ENCODE results near the gene DENND6B.

DENND6B gene

DNA sequence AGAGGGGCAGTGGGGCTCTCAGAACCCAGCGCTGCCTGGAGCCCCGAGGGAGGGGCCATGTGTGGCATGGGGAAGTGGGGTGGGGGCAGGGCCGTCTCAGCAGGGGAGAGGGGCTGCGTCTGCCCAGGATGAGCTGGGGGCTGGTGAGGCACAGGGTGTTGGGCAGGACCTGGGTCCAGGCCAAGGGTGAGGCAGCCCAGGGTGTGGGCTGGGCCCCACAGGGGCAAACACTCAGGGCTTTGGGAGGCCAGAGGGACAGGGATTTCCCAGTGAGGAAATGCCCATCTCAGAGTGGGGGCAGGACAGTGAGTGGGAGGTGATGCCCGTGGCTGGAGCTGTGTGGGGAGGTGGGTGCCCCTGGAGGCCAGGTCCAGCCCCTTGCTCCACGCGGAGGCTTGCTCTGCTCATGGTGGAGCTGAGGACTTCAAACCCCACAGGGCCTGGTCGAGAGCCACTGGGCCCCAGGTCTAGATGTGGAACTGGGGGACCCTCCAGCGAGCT lies 24.7 kb downstream of the DENND6B start:
- DNase-seq: no peak

DNA sequence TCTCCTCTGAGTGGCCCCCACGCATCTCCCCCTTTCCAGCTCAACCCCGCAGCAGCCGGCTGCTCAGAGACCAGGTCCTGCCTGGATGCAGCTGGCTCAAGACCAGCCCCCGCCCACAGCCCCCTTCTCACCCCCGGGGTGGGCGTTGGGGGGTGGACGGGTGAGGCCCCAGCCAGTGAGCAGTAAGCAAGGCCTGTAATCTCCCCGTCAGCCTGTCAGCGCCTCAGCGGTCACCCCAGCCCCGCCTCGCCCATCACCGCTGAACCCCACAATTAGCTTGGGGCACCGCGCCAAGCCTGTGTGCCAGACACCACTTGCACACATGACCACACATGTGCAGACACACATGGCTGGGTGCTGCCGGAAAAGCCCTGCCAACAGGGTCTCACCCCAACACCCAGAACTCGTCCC lies 25.2 kb downstream of the DENND6B start:
- no peak for DNase-seq

DNA sequence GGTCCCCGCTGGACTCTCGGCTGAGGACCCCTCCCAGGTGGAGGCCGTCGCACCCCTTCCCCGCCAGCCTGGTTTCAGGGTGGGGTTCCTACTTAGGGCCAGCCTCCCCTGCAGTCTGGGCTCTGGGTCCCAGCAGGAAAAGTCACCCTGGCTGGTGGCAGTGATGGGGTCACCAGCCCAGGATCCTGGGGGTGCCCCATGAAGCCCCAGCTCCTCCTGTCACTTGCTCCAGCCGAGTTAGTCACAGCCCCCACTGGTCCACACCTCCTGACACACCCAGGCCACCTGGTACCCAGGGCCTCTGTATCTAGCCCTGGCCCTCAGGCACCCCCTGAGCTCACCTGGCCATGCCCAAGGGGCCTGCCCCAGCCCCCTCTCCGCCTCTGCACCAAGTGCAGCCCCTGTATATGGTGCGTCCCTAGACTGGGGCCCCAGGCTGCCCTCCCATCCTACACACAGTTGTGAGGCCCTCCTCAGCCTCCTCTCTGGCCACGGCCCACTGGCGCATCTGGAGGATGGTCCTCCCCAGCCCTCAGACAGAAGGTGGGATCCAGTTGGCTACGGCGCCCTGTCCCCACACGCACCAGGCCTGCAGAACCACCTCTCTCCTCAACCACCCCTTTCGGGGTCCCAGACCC lies 26.1 kb downstream of the DENND6B start:
- DNase-seq: no peak

DNA sequence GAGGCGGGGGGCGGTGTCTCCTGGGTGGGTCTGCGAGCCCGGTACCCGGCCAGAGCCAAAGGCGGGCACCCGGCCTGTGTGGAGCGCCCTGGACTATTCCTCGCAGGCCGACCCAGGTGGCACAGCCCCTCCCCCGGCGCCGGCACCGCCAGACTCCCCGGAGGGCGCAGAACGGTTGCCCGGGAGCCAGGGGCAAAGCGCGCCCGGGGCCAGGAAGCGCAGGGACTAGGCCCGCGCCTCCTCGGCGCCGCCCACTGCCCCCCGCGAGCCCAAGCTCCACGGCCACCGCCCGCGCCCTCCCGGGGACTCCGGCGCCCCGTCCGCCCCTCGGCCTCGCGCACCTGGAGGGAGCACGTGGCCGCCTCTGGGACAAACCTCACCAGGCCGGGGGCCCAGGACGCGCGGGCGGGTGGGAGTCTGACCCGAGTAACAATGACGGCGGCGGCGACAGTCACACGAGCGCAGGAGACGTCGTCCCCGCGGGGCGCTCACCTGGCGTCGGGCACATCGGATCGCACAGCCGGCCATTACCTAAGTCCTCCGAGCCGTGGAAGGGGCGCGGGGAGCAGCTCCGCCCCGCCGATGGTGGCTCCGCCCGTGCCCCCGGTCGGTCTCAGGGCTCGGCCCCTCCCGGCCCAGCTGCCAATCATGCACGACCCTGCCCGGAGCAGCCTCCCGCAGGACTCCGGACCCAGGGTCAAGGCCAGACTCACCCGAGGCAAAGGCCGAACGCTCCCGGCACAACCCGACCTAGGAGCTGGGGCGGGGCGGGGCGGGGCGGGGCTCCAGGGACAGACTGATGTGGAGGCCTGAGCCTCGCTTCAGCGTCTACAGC lies 26.8 kb downstream of the DENND6B start:
- DNase-seq: no peak

DNA sequence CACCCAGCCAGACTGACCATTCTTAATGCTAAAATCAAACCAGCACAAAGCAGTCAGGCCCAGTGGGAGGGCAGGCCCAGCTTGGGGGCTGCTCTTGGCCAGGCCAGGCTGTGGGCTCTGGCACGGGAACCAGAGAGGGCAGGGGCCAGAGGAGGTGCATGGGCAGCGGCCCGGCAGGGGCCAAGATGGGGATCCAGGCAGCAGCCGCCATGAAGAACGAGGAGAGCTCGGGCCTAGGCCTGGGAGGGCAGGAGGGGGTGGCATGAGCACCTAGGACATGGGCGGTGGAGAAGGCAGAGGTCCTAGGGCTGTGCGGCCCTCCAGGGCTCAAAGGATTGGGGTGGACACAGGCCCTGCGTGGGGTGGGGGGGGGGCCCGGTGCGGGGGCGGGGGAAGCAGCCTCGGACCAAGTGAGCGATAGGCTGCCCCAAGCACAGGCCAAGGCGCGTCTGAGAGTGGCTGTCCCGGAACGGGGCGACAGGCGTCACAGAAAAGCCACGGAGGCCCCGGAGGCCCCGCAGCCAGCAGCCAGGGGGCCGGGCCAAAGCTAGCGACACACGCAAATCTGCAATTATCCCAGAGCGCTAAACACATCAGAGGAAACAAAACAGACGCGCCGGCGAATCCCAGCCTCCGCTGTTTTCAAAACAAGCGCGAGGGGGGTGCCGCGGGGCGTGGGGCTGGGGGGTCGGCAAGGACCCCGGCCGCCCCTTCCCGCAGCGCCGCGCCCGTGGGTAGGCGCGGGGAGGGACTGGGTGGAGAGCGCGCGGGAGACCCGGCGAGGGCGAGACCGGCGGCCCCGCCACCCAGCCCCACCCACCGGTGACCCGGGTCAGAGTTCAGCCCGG lies 27.7 kb downstream of the DENND6B start:
- no peak for DNase-seq

DNA sequence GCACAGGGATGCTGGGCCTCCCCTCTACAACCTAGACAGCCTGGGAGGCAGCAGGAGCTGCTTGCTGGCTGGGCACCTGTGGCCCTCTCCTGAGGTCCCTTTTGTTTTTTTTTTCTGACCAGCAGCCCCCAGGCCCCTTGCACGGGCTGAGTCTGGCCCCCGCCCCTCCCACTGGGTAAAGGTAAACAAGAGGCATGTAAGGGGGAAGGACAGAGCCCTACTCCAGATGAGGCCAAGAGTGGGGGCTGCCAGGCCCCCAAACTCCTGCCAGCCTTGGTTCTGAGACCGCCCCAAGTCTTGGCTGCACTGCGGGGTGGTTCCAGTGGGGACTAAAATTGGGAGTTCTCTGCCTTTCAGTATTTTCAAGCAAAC lies 28.6 kb downstream of the DENND6B start:
- DNase-seq: no peak

DNA sequence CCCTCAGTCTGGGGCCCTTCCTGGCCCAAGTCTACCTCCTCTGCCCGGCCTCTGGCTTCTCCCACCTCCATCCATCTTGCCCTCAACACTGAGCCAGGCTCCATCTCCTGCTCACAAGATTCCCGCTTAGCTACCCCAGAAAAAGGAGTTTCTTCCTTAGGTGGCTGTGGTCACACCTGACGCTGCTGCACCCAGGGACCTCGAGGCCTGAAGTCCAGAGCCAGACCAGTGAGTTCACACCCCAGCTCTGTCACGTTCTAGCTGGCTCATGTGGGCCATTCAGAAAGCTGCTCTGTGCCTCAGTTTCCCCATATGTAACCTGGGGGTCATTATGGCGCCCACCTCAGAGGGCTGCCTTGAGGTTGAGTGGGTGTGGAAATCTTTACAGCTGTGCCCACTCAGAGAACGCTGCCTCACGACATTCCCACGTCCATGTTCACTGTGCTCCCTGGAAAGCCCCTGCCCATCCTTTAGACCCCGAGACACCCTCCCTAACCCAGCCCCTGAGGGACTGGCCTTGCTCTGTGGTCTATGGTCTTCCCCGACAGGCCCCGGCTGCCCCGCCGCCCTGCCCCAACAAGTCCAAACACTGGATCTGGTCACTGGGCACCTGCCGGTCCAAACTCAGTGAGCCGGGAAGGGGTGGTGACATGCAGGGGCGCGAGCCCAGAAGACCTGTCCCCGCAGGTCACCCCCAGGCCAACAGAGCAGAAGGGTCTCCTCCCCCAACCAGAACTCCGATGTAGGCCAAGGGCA lies 29.1 kb downstream of the DENND6B start:
- no peak for DNase-seq

DNA sequence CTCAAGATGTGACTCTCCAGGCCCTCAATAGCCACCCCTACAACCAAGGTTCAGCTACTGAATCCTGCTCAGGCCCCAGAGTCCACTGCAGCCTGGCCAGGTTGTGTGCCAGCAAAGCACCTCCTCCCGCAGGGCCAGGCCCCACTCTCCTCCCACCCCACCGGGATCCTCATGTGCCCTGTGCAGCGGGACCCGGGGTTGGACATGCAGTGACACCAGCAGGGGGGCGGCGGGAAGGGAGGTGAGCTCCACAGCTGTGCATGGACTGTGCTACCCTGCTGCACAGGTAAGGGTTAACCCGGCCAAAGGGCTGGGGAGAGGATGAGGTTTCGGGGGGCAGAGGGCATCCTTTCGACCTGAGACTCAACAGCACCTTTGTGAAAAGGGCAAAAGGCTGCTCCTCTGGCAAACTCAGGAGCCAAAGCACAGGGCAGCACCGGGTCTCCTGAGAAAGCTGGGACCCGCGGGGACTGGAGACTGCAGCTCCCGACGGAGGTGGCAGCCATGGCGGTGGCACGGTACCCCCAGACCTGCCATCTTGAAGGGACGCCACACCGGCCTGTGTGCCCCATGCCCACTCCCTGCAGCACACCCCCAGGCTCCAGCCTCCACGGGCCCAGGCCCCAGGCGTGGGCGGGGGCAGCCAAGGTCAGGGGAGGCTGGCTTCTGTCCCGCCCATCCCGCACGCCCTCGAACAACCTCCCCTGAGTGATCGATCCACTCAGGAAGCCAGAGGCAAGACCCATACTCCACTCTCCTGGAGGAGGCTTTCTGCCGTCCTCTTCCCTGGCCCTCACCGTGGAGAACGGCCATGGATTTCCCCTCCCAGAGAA lies 29.9 kb downstream of the DENND6B start:
- no peak for DNase-seq

DNA sequence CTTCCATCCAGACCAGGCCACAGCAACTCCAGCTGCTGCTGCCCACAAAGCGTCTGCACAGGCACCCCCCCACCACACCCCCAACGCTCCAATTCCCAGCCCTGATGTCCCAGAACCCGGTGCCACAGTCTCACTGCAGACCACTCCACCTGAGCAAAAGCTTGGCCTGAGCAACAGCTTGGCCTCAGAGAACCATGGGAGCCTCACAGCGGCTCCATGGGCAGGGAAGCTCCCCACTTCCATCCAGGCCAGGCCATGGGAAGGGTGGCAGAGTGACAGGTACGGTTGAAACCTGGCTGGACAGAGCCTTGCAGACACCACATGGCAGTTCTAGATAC lies 32.5 kb downstream of the DENND6B start:
- DNase-seq: no peak

DNA sequence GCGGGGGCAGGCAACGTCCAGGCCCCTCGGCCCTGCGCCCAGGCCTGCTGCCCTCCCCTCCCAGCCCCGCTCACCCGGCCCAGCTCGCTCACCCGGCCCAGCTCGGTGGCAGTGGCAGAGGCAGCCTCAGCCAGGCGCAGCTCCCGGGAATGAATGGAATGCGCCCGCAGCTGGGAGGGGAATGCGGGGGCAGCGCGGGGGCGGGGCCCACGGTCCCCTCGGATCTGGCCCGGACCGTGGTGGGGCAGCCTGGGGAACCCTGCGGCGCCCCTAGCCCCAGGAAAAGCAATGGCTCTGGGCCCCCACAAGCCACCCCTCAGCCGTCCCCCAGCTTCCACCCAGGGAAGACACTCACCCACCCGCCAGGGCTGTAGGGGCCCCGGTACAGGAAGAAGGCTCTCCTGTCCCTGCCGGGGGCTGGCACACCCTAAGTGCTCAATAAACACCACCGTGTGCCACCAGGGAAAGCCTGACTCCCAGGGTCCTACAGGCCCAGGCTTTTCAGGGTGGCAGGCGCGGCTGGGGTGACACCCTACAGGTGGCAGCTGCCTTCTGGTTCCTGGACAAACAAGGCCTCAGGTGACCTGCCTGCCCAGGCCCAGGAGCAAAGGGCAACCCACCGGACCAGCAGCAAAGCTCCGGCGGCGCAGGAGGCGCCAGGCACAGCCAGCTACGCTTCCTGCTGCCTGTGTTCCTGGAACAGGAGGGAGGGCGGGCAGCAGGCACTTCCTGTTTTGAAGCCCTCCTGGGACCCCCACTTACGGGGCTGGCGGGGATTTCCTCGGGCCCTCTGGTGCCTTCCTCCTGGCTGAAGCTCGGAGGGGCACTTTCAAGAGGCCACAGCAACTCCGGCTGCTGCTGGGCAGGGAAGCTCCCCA lies 33.1 kb downstream of the DENND6B start:
- no peak for DNase-seq

DNA sequence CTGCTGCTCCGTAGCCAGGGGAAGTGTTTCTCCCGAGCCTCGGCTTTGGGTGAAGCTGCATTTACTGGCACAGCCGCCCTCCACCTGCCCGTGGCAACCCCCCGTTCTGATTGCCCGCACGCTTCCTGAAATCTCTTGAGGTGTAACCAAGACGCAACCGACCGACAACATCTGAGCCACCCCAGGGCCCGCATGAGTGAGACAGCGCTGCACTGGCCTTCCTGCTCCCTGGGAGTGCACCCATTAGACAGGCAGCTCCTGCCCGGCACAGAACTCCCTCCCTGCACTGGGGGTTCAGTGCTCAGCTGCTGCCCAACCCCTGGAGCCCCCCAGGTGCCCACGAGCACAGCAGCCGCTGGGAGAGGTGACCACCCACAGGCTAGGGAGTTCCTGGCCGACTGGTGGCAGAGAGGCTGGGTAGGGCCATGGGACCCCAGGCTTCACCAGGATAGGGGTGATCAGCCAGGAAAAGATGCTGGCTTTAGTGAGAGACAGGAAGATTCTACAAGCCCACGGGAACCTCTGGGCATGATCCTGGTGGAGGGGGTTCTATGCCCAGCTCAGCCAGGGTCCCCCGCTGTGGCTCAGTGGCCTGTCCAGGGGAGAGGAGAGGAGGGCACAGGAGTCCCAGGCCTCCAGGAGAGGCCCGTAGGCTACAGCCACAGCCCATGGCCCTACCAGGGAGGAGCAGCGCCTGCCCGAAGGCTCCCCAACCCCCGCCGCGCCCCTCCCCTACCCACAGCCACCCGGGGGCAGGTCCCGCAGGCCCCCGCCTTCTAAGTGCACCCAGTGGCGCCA lies 34.0 kb downstream of the DENND6B start:
- no peak for DNase-seq

DNA sequence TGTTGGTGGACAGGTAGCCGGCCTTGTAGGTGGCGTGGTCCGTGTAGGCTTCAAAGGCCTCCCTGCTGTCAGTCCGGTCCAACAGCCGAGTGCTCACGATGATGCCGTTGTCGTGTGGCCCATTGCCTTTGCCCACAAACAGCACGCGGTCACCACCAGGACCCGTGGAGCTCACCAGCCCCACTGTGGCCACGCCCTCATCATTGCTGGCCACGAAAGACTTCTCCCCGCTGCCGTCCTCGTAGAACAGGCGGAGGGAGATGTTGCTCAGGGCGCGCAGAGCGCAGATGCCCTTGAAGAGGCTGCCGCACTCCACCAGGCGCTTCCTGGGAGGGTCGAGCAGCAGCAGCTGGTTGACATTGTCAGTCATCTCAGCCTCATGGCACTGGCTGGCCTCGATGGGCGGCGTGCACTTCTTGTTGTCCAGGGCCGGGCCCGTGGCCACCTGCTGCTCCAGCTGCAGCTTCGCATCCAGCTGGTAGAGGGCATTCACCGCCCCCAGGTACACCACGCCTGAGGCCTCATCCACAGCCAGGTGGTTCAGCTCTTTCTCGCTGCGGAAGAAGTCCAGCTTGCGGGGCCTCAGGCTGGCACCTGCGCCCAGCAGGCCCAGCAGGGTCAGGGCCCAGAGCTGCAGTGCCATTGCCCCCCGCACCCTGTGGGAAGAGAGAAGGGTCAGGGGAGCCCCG lies 36.7 kb downstream of the DENND6B start:
- no peak for DNase-seq

DNA sequence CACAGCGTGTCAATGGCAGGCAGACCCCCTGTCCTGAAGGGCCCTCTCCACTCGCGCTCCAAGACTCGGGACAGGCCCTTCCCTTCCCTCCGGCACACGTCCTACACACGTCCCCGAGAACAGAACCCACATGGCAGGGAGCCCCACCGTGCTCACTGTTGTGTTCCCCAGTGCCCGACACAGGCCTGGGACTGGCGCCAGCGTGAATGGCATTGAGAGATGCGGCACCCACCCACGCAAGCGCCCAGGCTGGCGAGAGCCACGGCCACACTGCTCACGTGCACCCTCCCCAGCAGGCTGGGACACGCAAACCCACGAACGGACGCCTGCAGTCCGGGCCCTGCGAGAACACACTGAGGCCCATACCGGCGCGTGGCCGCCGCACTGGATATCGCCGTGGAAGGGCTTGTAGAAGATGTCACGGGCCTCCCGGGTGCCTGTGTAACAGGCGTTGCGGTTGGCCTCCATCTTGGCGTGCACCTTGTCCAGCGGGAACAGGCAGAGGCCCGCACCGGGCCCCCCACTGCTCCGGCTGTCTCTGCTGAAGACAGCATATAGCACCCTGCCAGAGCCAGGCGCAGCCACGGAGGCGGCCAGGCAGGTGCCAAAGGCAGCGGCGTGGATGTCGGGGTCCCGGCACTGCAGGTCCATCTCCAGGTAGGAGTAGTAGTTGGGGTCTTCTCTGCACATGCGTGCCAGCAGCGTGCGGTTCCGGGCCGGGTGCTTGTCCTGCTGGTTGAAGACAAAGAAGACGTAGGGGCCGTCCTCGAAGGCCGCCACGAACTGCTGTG lies 37.5 kb downstream of the DENND6B start:
- no peak for DNase-seq

DNA sequence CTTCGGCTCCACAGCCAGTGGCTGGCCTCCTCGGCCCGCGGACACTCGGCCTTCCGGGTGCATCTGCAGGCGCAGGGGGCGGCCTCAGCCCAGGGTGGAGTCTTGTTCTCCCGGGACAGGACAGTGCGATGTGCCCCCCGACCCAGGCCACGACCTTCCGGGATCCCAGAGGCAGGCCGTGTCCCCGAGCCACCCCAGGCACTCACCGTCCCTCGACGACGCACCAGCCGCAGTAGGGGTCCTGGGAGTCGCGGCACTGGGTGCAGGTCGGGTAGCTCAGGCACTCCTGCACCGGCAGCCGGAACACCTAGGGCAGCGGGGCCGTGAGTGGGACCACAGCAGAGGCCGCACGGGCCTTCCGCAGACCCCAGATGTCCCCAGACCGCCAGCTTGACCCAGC lies 39.1 kb downstream of the DENND6B start:
- no peak for DNase-seq

DNA sequence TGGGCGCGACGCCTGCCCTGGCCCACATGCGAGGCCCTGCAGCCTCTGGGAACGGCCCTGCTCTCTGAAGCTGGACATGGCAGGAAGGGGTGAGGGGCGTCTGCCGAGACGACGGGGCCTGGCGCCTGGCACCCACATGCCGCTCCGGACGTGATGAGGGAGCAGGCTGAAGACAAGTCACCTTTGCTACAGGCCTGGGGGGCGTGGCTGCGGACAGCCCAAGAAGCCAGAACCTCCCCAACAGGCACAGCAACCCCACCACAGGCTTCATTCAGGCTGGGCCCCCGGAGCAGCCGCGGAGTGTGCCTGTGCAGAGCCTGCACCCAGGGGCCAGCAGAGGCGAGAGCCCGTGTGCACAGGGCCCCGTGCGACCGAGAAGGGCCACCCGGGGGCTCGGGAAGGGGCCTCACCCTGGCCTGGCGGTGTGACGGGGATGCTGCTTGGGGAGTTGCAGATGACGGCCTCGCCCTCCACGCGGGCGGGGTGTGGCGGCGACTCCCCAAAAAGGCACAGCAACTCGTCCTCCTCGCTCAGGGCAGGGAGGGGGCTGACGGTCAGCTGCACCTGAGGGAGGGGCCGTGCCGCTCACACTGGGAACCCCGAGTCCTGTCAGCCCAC lies 40.0 kb downstream of the DENND6B start:
- DNase-seq: no peak

DNA sequence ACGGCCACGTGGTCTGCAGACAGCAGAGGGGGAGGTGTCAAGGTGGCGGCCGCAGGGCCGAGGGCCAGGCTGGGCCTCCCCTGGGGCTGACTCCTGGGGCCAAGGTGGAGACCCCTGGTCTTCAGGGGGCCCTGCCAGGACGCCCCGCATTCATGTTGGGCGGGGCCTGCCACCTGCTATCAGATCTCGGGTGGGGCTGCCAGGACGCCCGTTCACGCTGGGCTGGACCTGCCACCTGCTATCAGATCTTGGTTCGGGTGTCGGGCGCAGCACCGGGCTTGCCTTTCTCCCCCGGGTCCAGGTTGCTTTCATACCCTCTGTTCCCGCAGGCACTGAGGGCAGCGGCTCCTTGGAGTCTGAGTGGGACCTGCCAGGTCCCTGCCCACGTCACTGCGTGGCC lies 40.5 kb downstream of the DENND6B start:
- DNase-seq: no peak

DNA sequence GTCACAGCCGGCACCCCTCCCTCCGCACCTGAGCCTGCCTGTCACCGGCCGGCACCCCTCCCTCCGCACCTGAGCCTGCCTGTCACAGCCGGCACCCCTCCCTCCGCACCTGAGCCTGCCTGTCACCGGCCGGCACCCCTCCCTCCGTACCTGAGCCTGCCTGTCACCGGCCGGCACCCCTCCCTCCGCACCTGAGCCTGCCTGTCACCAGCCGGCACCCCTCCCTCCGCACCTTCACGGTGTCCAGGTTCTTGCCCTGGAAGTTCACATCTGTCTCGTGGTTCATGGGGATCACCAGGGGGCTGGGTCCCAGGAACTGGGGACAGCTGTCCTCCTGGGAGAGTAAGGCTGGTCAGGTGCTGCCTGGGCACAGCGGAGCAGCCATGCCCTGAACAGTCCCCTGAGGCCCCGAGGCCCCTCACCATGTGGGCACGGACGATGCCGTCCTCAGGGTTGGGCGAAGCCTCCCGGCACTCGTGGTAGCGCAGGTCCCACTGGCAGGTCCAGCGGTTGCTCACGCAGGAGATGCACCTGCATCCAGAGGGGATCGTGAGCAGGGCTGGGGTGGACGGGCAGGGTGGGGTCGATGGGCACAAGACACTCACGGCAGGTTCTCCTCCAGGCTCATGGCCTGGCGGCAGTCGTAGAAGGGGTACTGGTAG lies 41.1 kb downstream of the DENND6B start:
- DNase-seq: no peak

DNA sequence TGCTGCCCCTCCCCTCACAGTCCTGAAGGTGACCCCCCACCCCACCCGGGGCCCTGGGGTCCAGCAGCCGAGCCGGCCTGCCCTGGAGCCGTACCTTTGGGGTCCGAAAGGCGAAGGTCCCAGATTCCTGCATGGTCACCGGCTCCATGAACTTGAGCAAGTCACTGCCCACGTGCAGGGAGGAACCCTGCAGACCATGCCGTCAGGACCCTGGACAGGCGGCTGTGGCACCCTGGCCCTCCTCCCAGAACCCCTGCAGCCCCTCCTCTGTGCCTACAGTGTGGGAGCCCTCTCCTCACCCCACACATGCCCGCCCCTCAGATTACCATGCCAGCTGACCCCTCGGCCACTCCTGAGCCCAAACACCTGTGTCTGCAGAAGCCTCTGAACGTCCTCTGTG lies 42.3 kb downstream of the DENND6B start:
- DNase-seq: no peak

Data from CD4-positive, alpha-beta T cell treated with Interleukin-4 for 4 hours (primary cell).